GM12878 (cell line): ENCODE measurements around the gene TIMM10. TPM values are rescaled to one million over a fixed set of nuclear protein-coding genes. Genes with fewer than 3 reads are reported as not detected.

Experiments used
- IKZF1 ChIP-seq: fragments of 450-650 bp; conservative IDR thresholded peaks from 2 replicates; pipeline ENCODE4 v1.6.1; 2017; ENCODE audit warnings: antibody characterized with exemption, mild to moderate bottlenecking
- IKZF2 ChIP-seq, 2 experiments: fragments of 450-650 bp; IDR thresholded peaks; 2 replicates each; pipeline ENCODE4 v1.6.1; 2017; ENCODE audit warnings: mild to moderate bottlenecking in 2 of 2, moderate library complexity in 2 of 2
- IRF4 ChIP-seq: IDR thresholded peaks from 2 replicates; pipeline ENCODE4 v1.6.1; 2011; ENCODE audit warnings: low read depth, low read length
- RUNX3 ChIP-seq: IDR thresholded peaks from 2 replicates; pipeline ENCODE4 v1.6.1; 2012; ENCODE audit warnings: low read length, inconsistent platforms
- SPI1 ChIP-seq: IDR thresholded peaks from 2 replicates; pipeline ENCODE4 v1.6.1; 2011; ENCODE audit warnings: low read depth, mild to moderate bottlenecking, low read length, moderate library complexity, borderline replicate concordance; ENCODE audit not compliant: insufficient read depth
- polyA plus RNA-seq, 11 experiments: library from polyadenylated mRNA; depleted of rRNA in 4 of 11; unstranded in 6 of 11; stranded (reverse) in 5 of 11; fragments of >200 nt; fragmentation: Nextera tagmentation in 4 of 11; fragmentation: Illumina TruSeq in 1 of 11; extraction: Ambion mirVana in 4 of 11; extraction: Trizol in 1 of 11; gene quantifications; 1 replicate in 1 of 11; 2 replicates in 10 of 11; pipeline versions ENCODE4 v1.2.1 to v1.2.3, GENCODE V29; 2011 to 2016; ENCODE audit warnings: inconsistent platforms in 2 of 11, missing spikeins in 2 of 11, low read depth in 1 of 11
- total RNA-seq, 4 experiments: library from RNA; depleted of rRNA in 3 of 4; stranded (reverse); fragments of >200 nt in 3 of 4; fragmentation: Illumina TruSeq in 1 of 4; extraction: Trizol in 1 of 4; gene quantifications; 2 replicates each; pipeline versions ENCODE4 v1.2.1 to v1.2.3, GENCODE V29; 2013 to 2021
- TF ChIP-seq, protein P1 (sequence below): fragments of 450-650 bp; IDR thresholded peaks from 2 replicates; pipeline ENCODE4 v1.6.1; 2017; ENCODE audit warnings: low read depth, mild to moderate bottlenecking, moderate library complexity
- TF ChIP-seq, protein P2 (sequence below): IDR thresholded peaks from 2 replicates; pipeline ENCODE4 v1.6.1; 2012; ENCODE audit warnings: improper control_type of control experiment, low read depth, low read length; ENCODE audit not compliant: insufficient replicate concordance

The TIMM10 gene
- total and polyA plus RNA-seq, 10 of the 15 experiments (the other 5 are each of a cell fraction or from before 2014, with no cell fraction given): 148 to 898 (median 206) TPM

DNA sequence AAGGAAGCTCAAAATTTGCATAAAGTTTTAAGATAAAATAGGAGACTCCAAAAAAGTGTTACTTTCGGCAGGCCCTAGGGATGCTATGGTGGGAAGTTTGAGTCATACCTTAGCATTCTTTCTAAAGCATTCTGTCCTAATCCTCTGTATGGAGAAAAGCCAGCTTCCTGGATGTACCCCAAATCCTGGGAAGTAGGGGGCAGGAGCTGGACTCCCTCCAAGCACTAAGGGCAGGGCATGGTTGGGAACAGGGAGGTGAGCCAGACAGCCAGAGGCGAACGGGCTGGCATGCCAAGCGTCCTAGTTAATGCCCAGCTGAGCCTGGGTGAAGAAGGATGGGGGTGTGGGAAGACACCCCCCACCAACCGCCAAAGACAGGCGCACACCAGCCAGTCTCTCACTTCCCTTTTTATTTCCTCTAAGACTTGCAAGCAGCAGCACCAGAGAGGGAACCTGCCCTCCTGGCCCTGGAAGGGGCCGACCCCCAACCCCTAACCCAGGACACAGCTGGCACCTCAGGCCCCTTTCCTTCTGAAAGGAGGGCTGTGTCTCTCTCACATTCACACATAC lies 46.3 kb downstream of the TIMM10 start (continued):
- peak; percentile 95 for TF ChIP-seq SPI1
- peak; percentile 85 for TF ChIP-seq IKZF1
- TF ChIP-seq, protein P1, sequence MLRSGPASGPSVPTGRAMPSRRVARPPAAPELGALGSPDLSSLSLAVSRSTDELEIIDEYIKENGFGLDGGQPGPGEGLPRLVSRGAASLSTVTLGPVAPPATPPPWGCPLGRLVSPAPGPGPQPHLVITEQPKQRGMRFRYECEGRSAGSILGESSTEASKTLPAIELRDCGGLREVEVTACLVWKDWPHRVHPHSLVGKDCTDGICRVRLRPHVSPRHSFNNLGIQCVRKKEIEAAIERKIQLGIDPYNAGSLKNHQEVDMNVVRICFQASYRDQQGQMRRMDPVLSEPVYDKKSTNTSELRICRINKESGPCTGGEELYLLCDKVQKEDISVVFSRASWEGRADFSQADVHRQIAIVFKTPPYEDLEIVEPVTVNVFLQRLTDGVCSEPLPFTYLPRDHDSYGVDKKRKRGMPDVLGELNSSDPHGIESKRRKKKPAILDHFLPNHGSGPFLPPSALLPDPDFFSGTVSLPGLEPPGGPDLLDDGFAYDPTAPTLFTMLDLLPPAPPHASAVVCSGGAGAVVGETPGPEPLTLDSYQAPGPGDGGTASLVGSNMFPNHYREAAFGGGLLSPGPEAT: peak; percentile 19; the same call in 1 of the 2 replicates
- TF ChIP-seq IRF4: 0 out of 2 replicates have a peak, but pooled peaks have one; percentile 48
- TF ChIP-seq IKZF2 (IDR thresholded peaks at IDR 0.05): peak; percentile 56 to 77
- TF ChIP-seq, protein P2, sequence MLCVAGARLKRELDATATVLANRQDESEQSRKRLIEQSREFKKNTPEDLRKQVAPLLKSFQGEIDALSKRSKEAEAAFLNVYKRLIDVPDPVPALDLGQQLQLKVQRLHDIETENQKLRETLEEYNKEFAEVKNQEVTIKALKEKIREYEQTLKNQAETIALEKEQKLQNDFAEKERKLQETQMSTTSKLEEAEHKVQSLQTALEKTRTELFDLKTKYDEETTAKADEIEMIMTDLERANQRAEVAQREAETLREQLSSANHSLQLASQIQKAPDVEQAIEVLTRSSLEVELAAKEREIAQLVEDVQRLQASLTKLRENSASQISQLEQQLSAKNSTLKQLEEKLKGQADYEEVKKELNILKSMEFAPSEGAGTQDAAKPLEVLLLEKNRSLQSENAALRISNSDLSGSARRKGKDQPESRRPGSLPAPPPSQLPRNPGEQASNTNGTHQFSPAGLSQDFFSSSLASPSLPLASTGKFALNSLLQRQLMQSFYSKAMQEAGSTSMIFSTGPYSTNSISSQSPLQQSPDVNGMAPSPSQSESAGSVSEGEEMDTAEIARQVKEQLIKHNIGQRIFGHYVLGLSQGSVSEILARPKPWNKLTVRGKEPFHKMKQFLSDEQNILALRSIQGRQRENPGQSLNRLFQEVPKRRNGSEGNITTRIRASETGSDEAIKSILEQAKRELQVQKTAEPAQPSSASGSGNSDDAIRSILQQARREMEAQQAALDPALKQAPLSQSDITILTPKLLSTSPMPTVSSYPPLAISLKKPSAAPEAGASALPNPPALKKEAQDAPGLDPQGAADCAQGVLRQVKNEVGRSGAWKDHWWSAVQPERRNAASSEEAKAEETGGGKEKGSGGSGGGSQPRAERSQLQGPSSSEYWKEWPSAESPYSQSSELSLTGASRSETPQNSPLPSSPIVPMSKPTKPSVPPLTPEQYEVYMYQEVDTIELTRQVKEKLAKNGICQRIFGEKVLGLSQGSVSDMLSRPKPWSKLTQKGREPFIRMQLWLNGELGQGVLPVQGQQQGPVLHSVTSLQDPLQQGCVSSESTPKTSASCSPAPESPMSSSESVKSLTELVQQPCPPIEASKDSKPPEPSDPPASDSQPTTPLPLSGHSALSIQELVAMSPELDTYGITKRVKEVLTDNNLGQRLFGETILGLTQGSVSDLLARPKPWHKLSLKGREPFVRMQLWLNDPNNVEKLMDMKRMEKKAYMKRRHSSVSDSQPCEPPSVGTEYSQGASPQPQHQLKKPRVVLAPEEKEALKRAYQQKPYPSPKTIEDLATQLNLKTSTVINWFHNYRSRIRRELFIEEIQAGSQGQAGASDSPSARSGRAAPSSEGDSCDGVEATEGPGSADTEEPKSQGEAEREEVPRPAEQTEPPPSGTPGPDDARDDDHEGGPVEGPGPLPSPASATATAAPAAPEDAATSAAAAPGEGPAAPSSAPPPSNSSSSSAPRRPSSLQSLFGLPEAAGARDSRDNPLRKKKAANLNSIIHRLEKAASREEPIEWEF: no peak
- peak; percentile 71 for TF ChIP-seq RUNX3
